ENCODE results near the gene FBXW5.

FBXW5 gene

DNA sequence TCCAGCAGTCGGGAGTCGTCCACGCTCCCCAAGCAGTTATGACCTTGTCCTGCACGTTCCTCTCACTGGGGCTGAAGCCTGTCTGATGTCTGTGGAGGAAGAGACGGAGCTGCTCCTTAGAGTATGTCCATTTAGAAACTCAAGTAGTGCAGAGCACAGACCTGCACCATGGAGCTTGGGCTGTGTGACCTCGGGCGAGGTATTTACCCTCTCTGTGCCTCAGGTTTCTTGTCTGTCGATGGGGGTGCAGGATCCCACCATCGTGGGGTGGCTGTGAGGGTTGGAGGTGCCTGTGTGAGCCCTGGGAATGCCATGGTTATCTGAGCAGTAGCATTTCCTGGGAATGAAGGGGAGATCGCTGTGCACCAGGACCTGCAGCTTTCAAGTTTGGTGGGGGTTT is 44.0 kb downstream of the FBXW5 start:
- no peak for ATAC-seq

DNA sequence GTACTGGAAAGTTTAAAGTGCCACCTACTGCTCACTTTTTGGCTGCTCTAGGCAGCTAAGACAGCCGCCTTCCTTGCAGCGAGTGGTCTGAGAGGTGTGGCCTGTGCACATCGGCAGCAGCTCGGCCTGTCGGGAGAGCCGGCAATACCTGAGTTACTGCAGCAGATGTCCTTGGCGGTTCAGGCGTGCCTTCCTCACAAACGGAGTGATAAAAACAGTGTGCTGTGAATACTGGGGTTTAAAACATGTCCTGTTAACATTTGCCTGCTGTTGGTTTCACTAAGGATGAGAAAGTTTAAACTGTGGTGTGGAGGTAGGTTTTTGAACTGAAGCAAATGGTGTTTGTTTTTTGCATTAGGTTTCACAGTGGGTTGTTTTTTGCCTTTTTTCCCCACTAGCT is 45.3 kb downstream of the FBXW5 start:
- ATAC-seq: no peak
- TF ChIP-seq ZNF70 (CRISPR knock-in tag; IDR thresholded peaks at IDR 0.05) (no peak), ARNTL (CRISPR knock-in tag; IDR thresholded peaks at IDR 0.05; ENCODE audit: borderline replicate concordance, low read depth) (no peak), ZNF8 (CRISPR knock-in tag; IDR thresholded peaks at IDR 0.05) (no peak)
- TF ChIP-seq, protein P1, sequence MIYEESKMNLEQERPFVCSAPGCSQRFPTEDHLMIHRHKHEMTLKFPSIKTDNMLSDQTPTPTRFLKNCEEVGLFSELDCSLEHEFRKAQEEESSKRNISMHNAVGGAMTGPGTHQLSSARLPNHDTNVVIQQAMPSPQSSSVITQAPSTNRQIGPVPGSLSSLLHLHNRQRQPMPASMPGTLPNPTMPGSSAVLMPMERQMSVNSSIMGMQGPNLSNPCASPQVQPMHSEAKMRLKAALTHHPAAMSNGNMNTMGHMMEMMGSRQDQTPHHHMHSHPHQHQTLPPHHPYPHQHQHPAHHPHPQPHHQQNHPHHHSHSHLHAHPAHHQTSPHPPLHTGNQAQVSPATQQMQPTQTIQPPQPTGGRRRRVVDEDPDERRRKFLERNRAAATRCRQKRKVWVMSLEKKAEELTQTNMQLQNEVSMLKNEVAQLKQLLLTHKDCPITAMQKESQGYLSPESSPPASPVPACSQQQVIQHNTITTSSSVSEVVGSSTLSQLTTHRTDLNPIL (CRISPR knock-in tag; IDR thresholded peaks at IDR 0.05; ENCODE audit: low read depth): no peak

More for the DNA sequence above, 44.0 kb downstream of the FBXW5 start:
- TF ChIP-seq GLIS3 (CRISPR knock-in tag; IDR thresholded peaks at IDR 0.05) (no peak), ZNF70 (CRISPR knock-in tag; IDR thresholded peaks at IDR 0.05) (no peak), RARB (CRISPR knock-in tag; IDR thresholded peaks at IDR 0.05) (no peak), PPARA (CRISPR knock-in tag; IDR thresholded peaks at IDR 0.05; ENCODE audit: borderline replicate concordance) (no peak)

DNA sequence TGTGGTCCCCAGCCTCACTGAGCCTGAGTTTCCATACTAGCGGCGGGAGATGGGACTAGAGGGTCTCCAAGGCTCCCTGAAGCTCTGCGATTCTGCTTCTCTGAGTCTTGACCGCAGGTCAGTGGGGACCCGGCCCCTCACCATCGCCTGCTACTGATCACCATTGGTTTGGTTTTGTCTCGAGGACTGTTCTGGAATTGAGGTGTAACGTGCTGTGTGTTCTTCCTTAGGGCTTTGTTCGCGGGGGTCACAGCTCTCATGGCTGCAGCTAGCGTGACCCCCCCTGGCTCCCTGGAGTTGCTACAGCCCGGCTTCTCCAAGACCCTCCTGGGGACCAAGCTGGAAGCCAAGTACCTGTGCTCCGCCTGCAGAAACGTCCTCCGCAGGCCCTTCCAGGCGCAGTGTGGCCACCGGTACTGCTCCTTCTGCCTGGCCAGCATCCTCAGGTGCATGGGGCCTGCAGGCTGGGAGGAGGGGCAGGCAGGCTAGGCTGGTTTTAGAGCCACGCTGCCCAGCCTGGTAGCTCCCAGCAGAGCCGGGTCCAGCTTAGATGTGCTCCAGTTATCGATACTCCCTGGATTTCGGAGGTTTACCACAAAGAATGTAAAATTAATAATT is 45.9 kb downstream of the FBXW5 start:
- ATAC-seq: no peak
- TF ChIP-seq ZFP3 (CRISPR knock-in tag; IDR thresholded peaks at IDR 0.05): no peak
- TF ChIP-seq ARNTL (CRISPR knock-in tag; IDR thresholded peaks at IDR 0.05; ENCODE audit: borderline replicate concordance, low read depth): no peak
- TF ChIP-seq, protein P1 (CRISPR knock-in tag; IDR thresholded peaks at IDR 0.05; ENCODE audit: low read depth): no peak
- no peak for TF ChIP-seq ISL1 (CRISPR knock-in tag; IDR thresholded peaks at IDR 0.05)
- TF ChIP-seq CSDC2 (CRISPR knock-in tag; IDR thresholded peaks at IDR 0.05): no peak
- no peak for TF ChIP-seq GLIS3 (CRISPR knock-in tag; IDR thresholded peaks at IDR 0.05)
- TF ChIP-seq TOX (CRISPR knock-in tag; IDR thresholded peaks at IDR 0.05; ENCODE audit: borderline replicate concordance): no peak
- TF ChIP-seq, protein P2, sequence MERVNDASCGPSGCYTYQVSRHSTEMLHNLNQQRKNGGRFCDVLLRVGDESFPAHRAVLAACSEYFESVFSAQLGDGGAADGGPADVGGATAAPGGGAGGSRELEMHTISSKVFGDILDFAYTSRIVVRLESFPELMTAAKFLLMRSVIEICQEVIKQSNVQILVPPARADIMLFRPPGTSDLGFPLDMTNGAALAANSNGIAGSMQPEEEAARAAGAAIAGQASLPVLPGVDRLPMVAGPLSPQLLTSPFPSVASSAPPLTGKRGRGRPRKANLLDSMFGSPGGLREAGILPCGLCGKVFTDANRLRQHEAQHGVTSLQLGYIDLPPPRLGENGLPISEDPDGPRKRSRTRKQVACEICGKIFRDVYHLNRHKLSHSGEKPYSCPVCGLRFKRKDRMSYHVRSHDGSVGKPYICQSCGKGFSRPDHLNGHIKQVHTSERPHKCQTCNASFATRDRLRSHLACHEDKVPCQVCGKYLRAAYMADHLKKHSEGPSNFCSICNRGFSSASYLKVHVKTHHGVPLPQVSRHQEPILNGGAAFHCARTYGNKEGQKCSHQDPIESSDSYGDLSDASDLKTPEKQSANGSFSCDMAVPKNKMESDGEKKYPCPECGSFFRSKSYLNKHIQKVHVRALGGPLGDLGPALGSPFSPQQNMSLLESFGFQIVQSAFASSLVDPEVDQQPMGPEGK (CRISPR knock-in tag; IDR thresholded peaks at IDR 0.05; ENCODE audit: borderline replicate concordance): no peak
- TF ChIP-seq ZFP30 (CRISPR knock-in tag; IDR thresholded peaks at IDR 0.05): no peak
- no peak for TF ChIP-seq ZC3H10 (CRISPR knock-in tag; IDR thresholded peaks at IDR 0.05)
- TF ChIP-seq SNAI2 (CRISPR knock-in tag; IDR thresholded peaks at IDR 0.05): no peak

DNA sequence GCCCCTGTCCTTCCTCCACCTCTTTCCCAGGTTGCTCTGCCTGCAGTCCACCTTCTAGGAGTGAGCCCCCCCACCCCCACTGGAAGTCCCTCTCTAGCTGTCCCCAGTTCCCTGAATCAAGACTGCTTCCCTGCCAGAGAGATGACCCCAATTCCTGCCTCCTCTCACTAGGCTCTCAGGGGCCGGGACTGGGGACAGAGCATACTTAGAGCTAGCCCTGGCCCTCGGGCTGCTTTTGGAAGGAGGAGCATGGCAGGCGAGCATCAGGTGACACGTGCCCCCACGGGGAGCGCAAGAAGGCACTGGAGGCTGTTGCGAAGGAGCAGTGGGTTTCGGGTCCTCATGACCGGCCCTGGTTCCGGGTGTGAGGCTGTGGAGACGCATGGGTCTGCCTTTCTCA is 48.5 kb downstream of the FBXW5 start:
- no peak for ATAC-seq
- TF ChIP-seq GLIS3 (CRISPR knock-in tag; IDR thresholded peaks at IDR 0.05): no peak
- TF ChIP-seq ISL1 (CRISPR knock-in tag; IDR thresholded peaks at IDR 0.05): no peak
- TF ChIP-seq, protein P3, sequence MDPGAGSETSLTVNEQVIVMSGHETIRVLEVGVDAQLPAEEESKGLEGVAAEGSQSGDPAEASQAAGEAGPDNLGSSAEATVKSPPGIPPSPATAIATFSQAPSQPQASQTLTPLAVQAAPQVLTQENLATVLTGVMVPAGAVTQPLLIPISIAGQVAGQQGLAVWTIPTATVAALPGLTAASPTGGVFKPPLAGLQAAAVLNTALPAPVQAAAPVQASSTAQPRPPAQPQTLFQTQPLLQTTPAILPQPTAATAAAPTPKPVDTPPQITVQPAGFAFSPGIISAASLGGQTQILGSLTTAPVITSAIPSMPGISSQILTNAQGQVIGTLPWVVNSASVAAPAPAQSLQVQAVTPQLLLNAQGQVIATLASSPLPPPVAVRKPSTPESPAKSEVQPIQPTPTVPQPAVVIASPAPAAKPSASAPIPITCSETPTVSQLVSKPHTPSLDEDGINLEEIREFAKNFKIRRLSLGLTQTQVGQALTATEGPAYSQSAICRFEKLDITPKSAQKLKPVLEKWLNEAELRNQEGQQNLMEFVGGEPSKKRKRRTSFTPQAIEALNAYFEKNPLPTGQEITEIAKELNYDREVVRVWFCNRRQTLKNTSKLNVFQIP (CRISPR knock-in tag; IDR thresholded peaks at IDR 0.05; ENCODE audit: borderline replicate concordance, low read depth): no peak
- TF ChIP-seq, protein P4, sequence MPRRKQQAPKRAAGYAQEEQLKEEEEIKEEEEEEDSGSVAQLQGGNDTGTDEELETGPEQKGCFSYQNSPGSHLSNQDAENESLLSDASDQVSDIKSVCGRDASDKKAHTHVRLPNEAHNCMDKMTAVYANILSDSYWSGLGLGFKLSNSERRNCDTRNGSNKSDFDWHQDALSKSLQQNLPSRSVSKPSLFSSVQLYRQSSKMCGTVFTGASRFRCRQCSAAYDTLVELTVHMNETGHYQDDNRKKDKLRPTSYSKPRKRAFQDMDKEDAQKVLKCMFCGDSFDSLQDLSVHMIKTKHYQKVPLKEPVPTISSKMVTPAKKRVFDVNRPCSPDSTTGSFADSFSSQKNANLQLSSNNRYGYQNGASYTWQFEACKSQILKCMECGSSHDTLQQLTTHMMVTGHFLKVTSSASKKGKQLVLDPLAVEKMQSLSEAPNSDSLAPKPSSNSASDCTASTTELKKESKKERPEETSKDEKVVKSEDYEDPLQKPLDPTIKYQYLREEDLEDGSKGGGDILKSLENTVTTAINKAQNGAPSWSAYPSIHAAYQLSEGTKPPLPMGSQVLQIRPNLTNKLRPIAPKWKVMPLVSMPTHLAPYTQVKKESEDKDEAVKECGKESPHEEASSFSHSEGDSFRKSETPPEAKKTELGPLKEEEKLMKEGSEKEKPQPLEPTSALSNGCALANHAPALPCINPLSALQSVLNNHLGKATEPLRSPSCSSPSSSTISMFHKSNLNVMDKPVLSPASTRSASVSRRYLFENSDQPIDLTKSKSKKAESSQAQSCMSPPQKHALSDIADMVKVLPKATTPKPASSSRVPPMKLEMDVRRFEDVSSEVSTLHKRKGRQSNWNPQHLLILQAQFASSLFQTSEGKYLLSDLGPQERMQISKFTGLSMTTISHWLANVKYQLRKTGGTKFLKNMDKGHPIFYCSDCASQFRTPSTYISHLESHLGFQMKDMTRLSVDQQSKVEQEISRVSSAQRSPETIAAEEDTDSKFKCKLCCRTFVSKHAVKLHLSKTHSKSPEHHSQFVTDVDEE (CRISPR knock-in tag; IDR thresholded peaks at IDR 0.05): no peak
- TF ChIP-seq TOX (CRISPR knock-in tag; IDR thresholded peaks at IDR 0.05; ENCODE audit: borderline replicate concordance): no peak
- no peak for TF ChIP-seq PPARA (CRISPR knock-in tag; IDR thresholded peaks at IDR 0.05; ENCODE audit: borderline replicate concordance)
- TF ChIP-seq CSDC2 (CRISPR knock-in tag; IDR thresholded peaks at IDR 0.05): no peak
- no peak for TF ChIP-seq BACH2 (CRISPR knock-in tag; IDR thresholded peaks at IDR 0.05; ENCODE audit: borderline replicate concordance)
- no peak for TF ChIP-seq ZNF565 (CRISPR knock-in tag; conservative IDR thresholded peaks at IDR 0.05; ENCODE audit: low read depth)
- TF ChIP-seq, protein P2 (CRISPR knock-in tag; IDR thresholded peaks at IDR 0.05; ENCODE audit: borderline replicate concordance): no peak
- TF ChIP-seq RARB (CRISPR knock-in tag; IDR thresholded peaks at IDR 0.05): no peak

Data from SK-N-SH treated with all-trans-retinoic acid at 6 μM for 48 hours (cell line).